Measurements from ENCODE around the gene CREB3L2.

Gene CREB3L2

DNA sequence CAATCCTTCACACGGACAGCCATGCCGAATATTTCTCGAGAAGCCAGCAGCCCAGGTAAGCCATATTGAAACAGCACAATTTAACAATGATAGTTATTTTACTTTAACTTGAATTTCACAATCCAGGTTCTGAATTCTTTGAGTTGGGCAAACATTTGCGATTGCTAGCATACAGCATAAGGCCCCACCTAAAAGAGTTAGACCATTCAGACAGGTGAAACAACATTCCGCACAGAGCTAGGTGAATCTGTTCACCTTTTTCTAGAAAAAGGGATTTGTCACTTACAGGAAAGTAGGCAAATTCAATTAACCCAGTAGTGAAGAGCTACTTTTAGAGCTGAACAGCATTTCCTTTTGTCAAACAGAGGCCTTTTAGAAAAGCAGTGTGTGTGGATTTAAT, 45.3 kb downstream of the CREB3L2 start:
- POLR2A ChIA-PET: no interaction called here
- no peak overlapping the region for H3K4me3 ChIP-seq (ENCODE audit: low read depth, low read length)
- no peaks in the 10 kb centered on the region for H3K9me3 ChIP-seq (ENCODE audit: control insufficient read depth, insufficient read depth, low read depth, low read length)
- H3K4me1 ChIP-seq (ENCODE audit: control insufficient read depth, insufficient read depth, low read length): 0 out of 2 replicates have a peak, but pooled peaks cover 4% of the 10 kb centered on the region
- no peak overlapping the region for H3K27ac ChIP-seq (ENCODE audit: extremely low read depth, low read depth, low read length)
- CTCF ChIA-PET: no interaction called here
- peaks cover 0 to 3% of the 10 kb centered on the region in 2 experiments; a peak in 1 of 3 replicates for H3K36me3 ChIP-seq (ENCODE audit: control insufficient read depth in 2 of 2, insufficient read depth in 1 of 2, low read length in 2 of 2)
- no peak for TF ChIP-seq YY2 (tag by site-specific recombination; IDR thresholded peaks at IDR 0.05)
- TF ChIP-seq, protein P1, sequence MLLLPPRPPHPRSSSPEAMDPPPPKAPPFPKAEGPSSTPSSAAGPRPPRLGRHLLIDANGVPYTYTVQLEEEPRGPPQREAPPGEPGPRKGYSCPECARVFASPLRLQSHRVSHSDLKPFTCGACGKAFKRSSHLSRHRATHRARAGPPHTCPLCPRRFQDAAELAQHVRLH (tag by site-specific recombination; IDR thresholded peaks at IDR 0.05): no peak
- TF ChIP-seq ZNF654 (tag by site-specific recombination; IDR thresholded peaks at IDR 0.05; ENCODE audit: low read depth): no peak
- TF ChIP-seq OSR2 (tag by site-specific recombination; IDR thresholded peaks at IDR 0.05): no peak
- TF ChIP-seq, protein P2, sequence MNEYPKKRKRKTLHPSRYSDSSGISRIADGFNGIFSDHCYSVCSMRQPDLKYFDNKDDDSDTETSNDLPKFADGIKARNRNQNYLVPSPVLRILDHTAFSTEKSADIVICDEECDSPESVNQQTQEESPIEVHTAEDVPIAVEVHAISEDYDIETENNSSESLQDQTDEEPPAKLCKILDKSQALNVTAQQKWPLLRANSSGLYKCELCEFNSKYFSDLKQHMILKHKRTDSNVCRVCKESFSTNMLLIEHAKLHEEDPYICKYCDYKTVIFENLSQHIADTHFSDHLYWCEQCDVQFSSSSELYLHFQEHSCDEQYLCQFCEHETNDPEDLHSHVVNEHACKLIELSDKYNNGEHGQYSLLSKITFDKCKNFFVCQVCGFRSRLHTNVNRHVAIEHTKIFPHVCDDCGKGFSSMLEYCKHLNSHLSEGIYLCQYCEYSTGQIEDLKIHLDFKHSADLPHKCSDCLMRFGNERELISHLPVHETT (tag by site-specific recombination; IDR thresholded peaks at IDR 0.05): no peak
- no peak for TF ChIP-seq ZNF561 (tag by site-specific recombination; IDR thresholded peaks at IDR 0.05; ENCODE audit: borderline replicate concordance)
- no peak for TF ChIP-seq ZSCAN30 (tag by site-specific recombination; IDR thresholded peaks at IDR 0.05)
- no peak for TF ChIP-seq ZNF560 (tag by site-specific recombination; IDR thresholded peaks at IDR 0.05; ENCODE audit: borderline replicate concordance)
- no peak for TF ChIP-seq ZNF202 (tag by site-specific recombination; IDR thresholded peaks at IDR 0.05; ENCODE audit: borderline replicate concordance)
- TF ChIP-seq TRIM28 (IDR thresholded peaks at IDR 0.05; ENCODE audit: borderline replicate concordance, low read length): no peak

GRCh38 chr7:137956183-137956582, 45.7 kb downstream of the CREB3L2 start:
- Histone ChIP-seq H3K9me3 (ENCODE audit: control insufficient read depth, insufficient read depth, low read depth, low read length) (no peaks in the 10 kb centered on the region), H3K36me3 (ENCODE audit: control insufficient read depth in 2 of 2, insufficient read depth in 1 of 2, low read length in 2 of 2) (peaks cover 0 to 3% of the 10 kb centered on the region in 2 experiments; a peak in 1 of 3 replicates), H3K27ac (ENCODE audit: extremely low read depth, low read depth, low read length) (no peak overlapping the region), H3K4me1 (ENCODE audit: control insufficient read depth, insufficient read depth, low read length) (0 out of 2 replicates have a peak, but pooled peaks cover 4% of the 10 kb centered on the region), H3K4me3 (ENCODE audit: low read depth, low read length) (no peak overlapping the region)
- POLR2A ChIA-PET: no interaction called here
- TF ChIP-seq ZNF157 (tag by site-specific recombination; IDR thresholded peaks at IDR 0.05): no peak
- TF ChIP-seq, protein P3, sequence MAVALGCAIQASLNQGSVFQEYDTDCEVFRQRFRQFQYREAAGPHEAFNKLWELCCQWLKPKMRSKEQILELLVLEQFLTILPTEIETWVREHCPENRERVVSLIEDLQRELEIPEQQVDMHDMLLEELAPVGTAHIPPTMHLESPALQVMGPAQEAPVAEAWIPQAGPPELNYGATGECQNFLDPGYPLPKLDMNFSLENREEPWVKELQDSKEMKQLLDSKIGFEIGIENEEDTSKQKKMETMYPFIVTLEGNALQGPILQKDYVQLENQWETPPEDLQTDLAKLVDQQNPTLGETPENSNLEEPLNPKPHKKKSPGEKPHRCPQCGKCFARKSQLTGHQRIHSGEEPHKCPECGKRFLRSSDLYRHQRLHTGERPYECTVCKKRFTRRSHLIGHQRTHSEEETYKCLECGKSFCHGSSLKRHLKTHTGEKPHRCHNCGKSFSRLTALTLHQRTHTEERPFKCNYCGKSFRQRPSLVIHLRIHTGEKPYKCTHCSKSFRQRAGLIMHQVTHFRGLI (tag by site-specific recombination; IDR thresholded peaks at IDR 0.05): no peak
- TF ChIP-seq, protein P4, sequence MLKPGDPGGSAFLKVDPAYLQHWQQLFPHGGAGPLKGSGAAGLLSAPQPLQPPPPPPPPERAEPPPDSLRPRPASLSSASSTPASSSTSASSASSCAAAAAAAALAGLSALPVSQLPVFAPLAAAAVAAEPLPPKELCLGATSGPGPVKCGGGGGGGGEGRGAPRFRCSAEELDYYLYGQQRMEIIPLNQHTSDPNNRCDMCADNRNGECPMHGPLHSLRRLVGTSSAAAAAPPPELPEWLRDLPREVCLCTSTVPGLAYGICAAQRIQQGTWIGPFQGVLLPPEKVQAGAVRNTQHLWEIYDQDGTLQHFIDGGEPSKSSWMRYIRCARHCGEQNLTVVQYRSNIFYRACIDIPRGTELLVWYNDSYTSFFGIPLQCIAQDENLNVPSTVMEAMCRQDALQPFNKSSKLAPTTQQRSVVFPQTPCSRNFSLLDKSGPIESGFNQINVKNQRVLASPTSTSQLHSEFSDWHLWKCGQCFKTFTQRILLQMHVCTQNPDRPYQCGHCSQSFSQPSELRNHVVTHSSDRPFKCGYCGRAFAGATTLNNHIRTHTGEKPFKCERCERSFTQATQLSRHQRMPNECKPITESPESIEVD (tag by site-specific recombination; IDR thresholded peaks at IDR 0.05): no peak
- TF ChIP-seq, protein P5, sequence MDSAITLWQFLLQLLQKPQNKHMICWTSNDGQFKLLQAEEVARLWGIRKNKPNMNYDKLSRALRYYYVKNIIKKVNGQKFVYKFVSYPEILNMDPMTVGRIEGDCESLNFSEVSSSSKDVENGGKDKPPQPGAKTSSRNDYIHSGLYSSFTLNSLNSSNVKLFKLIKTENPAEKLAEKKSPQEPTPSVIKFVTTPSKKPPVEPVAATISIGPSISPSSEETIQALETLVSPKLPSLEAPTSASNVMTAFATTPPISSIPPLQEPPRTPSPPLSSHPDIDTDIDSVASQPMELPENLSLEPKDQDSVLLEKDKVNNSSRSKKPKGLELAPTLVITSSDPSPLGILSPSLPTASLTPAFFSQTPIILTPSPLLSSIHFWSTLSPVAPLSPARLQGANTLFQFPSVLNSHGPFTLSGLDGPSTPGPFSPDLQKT (IDR thresholded peaks at IDR 0.05; ENCODE audit: borderline replicate concordance, low read depth, low read length): no peak
- no peak for TF ChIP-seq GLI2 (tag by site-specific recombination; IDR thresholded peaks at IDR 0.05; ENCODE audit: borderline replicate concordance, low read depth)
- TF ChIP-seq ZNF184 (tag by site-specific recombination; IDR thresholded peaks at IDR 0.05): no peak
- no peak for TF ChIP-seq ZNF624 (tag by site-specific recombination; IDR thresholded peaks at IDR 0.05)
- TF ChIP-seq ZNF146 (tag by site-specific recombination; IDR thresholded peaks at IDR 0.05): no peak
- CTCF ChIA-PET: no interaction called here
